MM.1S (cell line): ENCODE data around the gene AJM1.

Source experiments
- EZH2 ChIP-seq: fragments of 300-600 bp; sonication (generic); optimal IDR thresholded peaks from 2 replicates; pipeline ENCODE3; 2017; ENCODE audit warnings: low read depth, mild to moderate bottlenecking, antibody characterized with exemption, low read length, mixed read lengths
- EZH2phosphoT487 ChIP-seq: fragments of 300-600 bp; sonication (generic); IDR thresholded peaks from 2 replicates; pipeline ENCODE4 v1.6.1; 2018; ENCODE audit warnings: antibody characterized with exemption, low read length
- TF ChIP-seq, protein P1 (sequence below): fragments of 300-600 bp; sonication (generic); IDR thresholded peaks from 2 replicates; pipeline ENCODE4 v1.5.1; 2016; ENCODE audit warnings: antibody characterized with exemption, low read length, mixed read lengths

DNA sequence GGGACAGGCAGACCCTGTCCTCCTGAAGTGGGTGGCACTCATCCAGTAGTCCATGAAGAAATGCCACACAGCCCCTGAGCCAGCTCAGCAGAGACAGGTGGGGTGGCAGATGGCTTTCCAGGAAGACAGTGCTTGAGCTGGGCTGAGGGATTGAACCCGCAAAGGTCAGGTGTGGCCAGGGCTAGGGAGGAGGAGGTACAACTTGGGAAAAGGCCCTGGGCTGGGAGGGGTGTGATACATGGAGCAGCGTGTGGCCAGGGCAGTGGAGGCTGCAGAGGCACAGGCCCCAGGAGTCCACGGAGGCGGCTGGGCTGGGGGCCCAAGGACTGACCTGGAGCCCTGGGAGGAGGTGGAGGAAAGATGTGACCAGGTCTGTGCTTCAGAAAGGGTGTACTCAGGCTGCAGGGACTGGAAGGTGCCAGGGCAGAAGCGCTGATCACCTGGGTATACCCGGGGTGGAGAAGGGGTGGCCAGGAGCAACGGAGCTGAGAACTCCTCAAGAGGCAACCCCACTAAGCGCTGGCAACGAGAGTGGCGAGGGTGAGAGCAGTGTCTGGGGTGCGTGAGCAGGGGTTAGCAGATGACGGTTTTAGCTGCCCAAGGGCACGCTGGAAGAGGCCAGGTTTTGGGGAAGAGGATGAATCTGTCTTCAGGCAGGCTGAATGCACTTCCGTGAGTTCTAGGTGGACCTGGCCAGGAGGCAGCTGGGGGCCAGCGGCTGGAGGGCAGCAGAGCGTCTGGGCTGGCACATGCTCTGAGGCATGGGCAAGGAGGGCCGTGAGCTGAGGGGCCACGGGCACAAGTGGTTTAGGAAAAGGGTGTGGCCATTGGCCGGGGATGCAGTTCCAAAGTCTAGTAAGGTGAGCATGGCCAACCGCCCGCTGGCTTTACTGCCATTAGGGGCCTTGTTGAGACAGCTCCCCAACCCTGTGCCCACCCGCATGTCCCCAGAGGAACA, 38.4 kb upstream of the AJM1 start:
- TF ChIP-seq EZH2phosphoT487 (no peak), EZH2 (no peak)
- TF ChIP-seq, protein P1, sequence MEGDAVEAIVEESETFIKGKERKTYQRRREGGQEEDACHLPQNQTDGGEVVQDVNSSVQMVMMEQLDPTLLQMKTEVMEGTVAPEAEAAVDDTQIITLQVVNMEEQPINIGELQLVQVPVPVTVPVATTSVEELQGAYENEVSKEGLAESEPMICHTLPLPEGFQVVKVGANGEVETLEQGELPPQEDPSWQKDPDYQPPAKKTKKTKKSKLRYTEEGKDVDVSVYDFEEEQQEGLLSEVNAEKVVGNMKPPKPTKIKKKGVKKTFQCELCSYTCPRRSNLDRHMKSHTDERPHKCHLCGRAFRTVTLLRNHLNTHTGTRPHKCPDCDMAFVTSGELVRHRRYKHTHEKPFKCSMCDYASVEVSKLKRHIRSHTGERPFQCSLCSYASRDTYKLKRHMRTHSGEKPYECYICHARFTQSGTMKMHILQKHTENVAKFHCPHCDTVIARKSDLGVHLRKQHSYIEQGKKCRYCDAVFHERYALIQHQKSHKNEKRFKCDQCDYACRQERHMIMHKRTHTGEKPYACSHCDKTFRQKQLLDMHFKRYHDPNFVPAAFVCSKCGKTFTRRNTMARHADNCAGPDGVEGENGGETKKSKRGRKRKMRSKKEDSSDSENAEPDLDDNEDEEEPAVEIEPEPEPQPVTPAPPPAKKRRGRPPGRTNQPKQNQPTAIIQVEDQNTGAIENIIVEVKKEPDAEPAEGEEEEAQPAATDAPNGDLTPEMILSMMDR, result no peak
